HepG2 (cell line): Measurements from ENCODE around the gene PPP1R13B. TPM values are rescaled to one million over a fixed set of nuclear protein-coding genes. Genes with fewer than 3 reads are reported as not detected.
A peak's percentile ranks its signal among the peaks of the same experiment; 100 is the strongest.

Experiments
- DR1 ChIP-seq: sonication (generic); formaldehyde crosslinking; IDR thresholded peaks from 2 replicates; pipeline ENCODE4 v1.8.0; 2021; ENCODE audit warnings: mild to moderate bottlenecking, missing genetic modification reagents, inconsistent platforms
- FOXA3 ChIP-seq: IDR thresholded peaks from 2 replicates; pipeline ENCODE4 v1.6.1; 2016; ENCODE audit warnings: missing genetic modification reagents, missing compliant biosample characterization
- FOXK1 ChIP-seq: sonication (generic); formaldehyde crosslinking; IDR thresholded peaks from 2 replicates; pipeline ENCODE4 v1.4.0; 2020; ENCODE audit warnings: low read depth, missing genetic modification reagents, borderline replicate concordance
- FOXM1 ChIP-seq: sonication (generic); formaldehyde crosslinking; IDR thresholded peaks from 2 replicates; pipeline ENCODE4 v1.5.0; 2020; ENCODE audit warnings: missing genetic modification reagents
- HES4 ChIP-seq: sonication (generic); formaldehyde crosslinking; IDR thresholded peaks from 2 replicates; pipeline ENCODE4 v1.9.0; 2021; ENCODE audit warnings: mild to moderate bottlenecking, missing genetic modification reagents, borderline replicate concordance
- HNRNPLL ChIP-seq: fragments of 200-400 bp; formaldehyde crosslinking; IDR thresholded peaks from 2 replicates; pipeline ENCODE4 v1.6.1; 2017; ENCODE audit warnings: mild to moderate bottlenecking, low read depth, low read length; ENCODE audit not compliant: poor library complexity, severe bottlenecking
- HOXA5 ChIP-seq: sonication (generic); formaldehyde crosslinking; IDR thresholded peaks from 2 replicates; pipeline ENCODE4 v1.4.0; 2020; ENCODE audit warnings: missing genetic modification reagents
- KDM6A ChIP-seq: IDR thresholded peaks from 2 replicates; pipeline ENCODE4 v1.6.1; 2016; ENCODE audit warnings: low read depth
- MLLT10 ChIP-seq: sonication (generic); formaldehyde crosslinking; IDR thresholded peaks from 2 replicates; pipeline ENCODE4 v1.4.0; 2020; ENCODE audit warnings: missing genetic modification reagents
- MXD4 ChIP-seq: IDR thresholded peaks from 2 replicates; pipeline ENCODE4 v1.6.1; 2016; ENCODE audit warnings: mild to moderate bottlenecking, missing biosample characterization, missing genetic modification reagents
- NFKBIZ ChIP-seq: IDR thresholded peaks from 2 replicates; pipeline ENCODE4 v1.6.1; 2018; ENCODE audit warnings: missing genetic modification reagents, missing compliant biosample characterization
- REL ChIP-seq: sonication (generic); formaldehyde crosslinking; conservative IDR thresholded peaks from 2 replicates; pipeline ENCODE4 v1.8.0; 2022; ENCODE audit warnings: mild to moderate bottlenecking, missing genetic modification reagents, moderate library complexity
- SMARCE1 ChIP-seq: fragments of 450-650 bp; IDR thresholded peaks from 2 replicates; pipeline ENCODE4 v1.6.1; 2017; ENCODE audit warnings: borderline replicate concordance
- SOX13 ChIP-seq, 3 experiments: fragments of 450-650 bp in 1 of 3; sonication (generic) in 1 of 3; formaldehyde crosslinking in 1 of 3; IDR thresholded peaks in 2 of 3; conservative IDR thresholded peaks in 1 of 3; 2 replicates each; pipeline versions ENCODE4 v1.5.0 to v1.6.1; 2016 to 2020; ENCODE audit warnings: antibody characterized with exemption in 1 of 3, mild to moderate bottlenecking in 1 of 3, missing compliant biosample characterization in 1 of 3, missing genetic modification reagents in 1 of 3, moderate library complexity in 1 of 3
- SP4 ChIP-seq: sonication (generic); formaldehyde crosslinking; IDR thresholded peaks from 2 replicates; pipeline ENCODE4 v1.8.1; 2023; ENCODE audit warnings: mild to moderate bottlenecking, missing genetic modification reagents
- TBX2 ChIP-seq: sonication (generic); formaldehyde crosslinking; IDR thresholded peaks from 2 replicates; pipeline ENCODE4 v1.5.0; 2020; ENCODE audit warnings: missing genetic modification reagents, mild to moderate bottlenecking, borderline replicate concordance
- TFDP2 ChIP-seq: sonication (generic); formaldehyde crosslinking; IDR thresholded peaks from 2 replicates; pipeline ENCODE4 v1.4.0; 2020; ENCODE audit warnings: missing genetic modification reagents
- ZBTB39 ChIP-seq: sonication (generic); formaldehyde crosslinking; IDR thresholded peaks from 2 replicates; pipeline ENCODE4 v1.5.0; 2020; ENCODE audit warnings: missing genetic modification reagents
- ZBTB43 ChIP-seq: sonication (generic); formaldehyde crosslinking; conservative IDR thresholded peaks from 2 replicates; pipeline ENCODE4 v1.4.0; 2020; ENCODE audit warnings: missing genetic modification reagents
- ZC3H13 ChIP-seq: sonication (generic); formaldehyde crosslinking; IDR thresholded peaks from 2 replicates; pipeline ENCODE4 v1.8.1; 2023; ENCODE audit warnings: mild to moderate bottlenecking, missing genetic modification reagents, moderate library complexity
- ZNF205 ChIP-seq: IDR thresholded peaks from 2 replicates; pipeline ENCODE4 v1.6.1; 2018; ENCODE audit warnings: missing biosample characterization, missing genetic modification reagents
- ZNF264 ChIP-seq: sonication (generic); formaldehyde crosslinking; IDR thresholded peaks from 2 replicates; pipeline ENCODE4 v1.4.0; 2020; ENCODE audit warnings: missing genetic modification reagents
- ZNF430 ChIP-seq: sonication (generic); formaldehyde crosslinking; IDR thresholded peaks from 2 replicates; pipeline ENCODE4 v1.9.0; 2021; ENCODE audit warnings: mild to moderate bottlenecking, missing genetic modification reagents
- ZNF484 ChIP-seq: sonication (generic); formaldehyde crosslinking; IDR thresholded peaks from 2 replicates; pipeline ENCODE4 v1.5.1; 2020; ENCODE audit warnings: mild to moderate bottlenecking, low read depth, missing genetic modification reagents, borderline replicate concordance
- ZNF644 ChIP-seq: IDR thresholded peaks from 2 replicates; pipeline ENCODE4 v1.6.1; 2016; ENCODE audit warnings: low read depth
- ZNF678 ChIP-seq: sonication (generic); formaldehyde crosslinking; IDR thresholded peaks from 2 replicates; pipeline ENCODE4 v1.4.0; 2020; ENCODE audit warnings: mild to moderate bottlenecking, missing genetic modification reagents
- ZNF776 ChIP-seq: sonication (generic); formaldehyde crosslinking; IDR thresholded peaks from 2 replicates; pipeline ENCODE4 v1.4.0; 2020; ENCODE audit warnings: mild to moderate bottlenecking, missing genetic modification reagents
- polyA plus RNA-seq, 8 experiments: library from polyadenylated mRNA; depleted of rRNA in 3 of 8; stranded (reverse) in 7 of 8; unstranded in 1 of 8; fragments of >200 nt; fragmentation: Illumina TruSeq in 4 of 8; extraction: Trizol in 4 of 8; gene quantifications; 2 replicates each; pipeline versions ENCODE4 v1.2.1 to v1.2.3, GENCODE V29; 2011 to 2016; ENCODE audit warnings: low read depth in 4 of 8, missing spikeins in 1 of 8, mixed read lengths in 1 of 8; ENCODE audit not compliant: insufficient read depth in 1 of 8
- total RNA-seq, 5 experiments: library from RNA; depleted of rRNA; stranded (reverse); fragments of >200 nt; fragmentation: Illumina TruSeq; extraction: Trizol; gene quantifications; 2 replicates each; pipeline ENCODE4 v1.2.3, GENCODE V29; 2016; ENCODE audit warnings: low read depth in 1 of 5

The PPP1R13B gene
- total and polyA plus RNA-seq, 2 of the 13 experiments (the other 11 are each of a cell fraction or from before 2014, with no cell fraction given) = 4.6 to 9.4 TPM

GRCh38 chr14:103854822-103855733, 7.7 kb upstream of the PPP1R13B start (continued):
- TF ChIP-seq HNRNPLL = no peak
- no peak for TF ChIP-seq ZBTB39 (CRISPR knock-in tag)
- no peak for TF ChIP-seq REL (CRISPR knock-in tag)
- TF ChIP-seq ZNF205 = no peak
- TF ChIP-seq ZBTB43 (CRISPR knock-in tag) = no peak
- TF ChIP-seq ZC3H13 (CRISPR knock-in tag) = no peak
- TF ChIP-seq DR1 (CRISPR knock-in tag) = 0 out of 2 replicates have a peak, but pooled peaks have one; percentile 14
- TF ChIP-seq ZNF644 (CRISPR knock-in tag) = no peak
- TF ChIP-seq MXD4 = peak; percentile 73; the same call in 1 of the 2 replicates
- peak; percentile 73 for TF ChIP-seq SOX13 (IDR thresholded peaks at IDR 0.05)
- peak in 1 of 2 experiments; percentile 87; a peak in 2 of 4 replicates for TF ChIP-seq SOX13 (CRISPR knock-in tag; conservative IDR thresholded peaks at IDR 0.05 in 1 of 2, IDR thresholded peaks at IDR 0.05 in 1 of 2)
- TF ChIP-seq ZNF776 (CRISPR knock-in tag) = 0 out of 2 replicates have a peak, but pooled peaks have one; percentile 53
- no peak for TF ChIP-seq NFKBIZ (CRISPR knock-in tag)
- 0 out of 2 replicates have a peak, but pooled peaks have one; percentile 42 for TF ChIP-seq ZNF430 (CRISPR knock-in tag)
- no peak for TF ChIP-seq ZNF484 (CRISPR knock-in tag)
- no peak for TF ChIP-seq FOXA3 (CRISPR knock-in tag)
- no peak for TF ChIP-seq ZNF678 (CRISPR knock-in tag)
- 0 out of 2 replicates have a peak, but pooled peaks have one; percentile 44 for TF ChIP-seq ZNF264 (CRISPR knock-in tag)
- no peak for TF ChIP-seq FOXK1 (CRISPR knock-in tag)
- TF ChIP-seq HES4 (CRISPR knock-in tag) = no peak; the same call in 1 of the 2 replicates
- TF ChIP-seq MLLT10 = no peak
- TF ChIP-seq FOXM1 (CRISPR knock-in tag) = no peak
- TF ChIP-seq SMARCE1 = no peak
- no peak for TF ChIP-seq KDM6A (CRISPR knock-in tag)
- TF ChIP-seq SP4 (CRISPR knock-in tag) = no peak
- TF ChIP-seq TFDP2 = no peak
- TF ChIP-seq HOXA5 (CRISPR knock-in tag) = no peak
- no peak; the same call in 1 of the 2 replicates for TF ChIP-seq TBX2 (CRISPR knock-in tag)
